Fibroblast of lung (primary cell): Measurements from ENCODE around the gene SDCCAG8. TPM values are rescaled to one million over a fixed set of nuclear protein-coding genes. Genes with fewer than 3 reads are reported as not detected.

ENCODE experiments used
- DNase-seq, 2 donors: peaks; one replicate each; pipeline versions ENCODE4 v3.0.0 to v3.0.0-alpha.2; 2010; ENCODE audit warnings: low read depth in 2 of 2
- H2AFZ ChIP-seq: 2 replicates; pipeline ENCODE4 v1.5.1; 2012; ENCODE audit warnings: low read length, control low read depth, inconsistent platforms
- H3K27ac ChIP-seq: 2 replicates; pipeline ENCODE4 v1.5.1; 2011; ENCODE audit warnings: low read length, control low read depth; ENCODE audit not compliant: insufficient read depth
- H3K27me3 ChIP-seq: 2 replicates; pipeline ENCODE4 v1.5.1; 2011; ENCODE audit warnings: mild to moderate bottlenecking, low read length; ENCODE audit not compliant: control insufficient read depth, insufficient read depth
- H3K36me3 ChIP-seq: 2 replicates; pipeline ENCODE4 v1.5.1; 2011; ENCODE audit warnings: low read length; ENCODE audit not compliant: control insufficient read depth, insufficient read depth
- H3K4me1 ChIP-seq: 2 replicates; pipeline ENCODE4 v1.5.1; 2011; ENCODE audit warnings: low read length; ENCODE audit not compliant: control insufficient read depth, insufficient read depth; ENCODE audit errors: extremely low read depth
- H3K4me2 ChIP-seq: 2 replicates; pipeline ENCODE4 v1.5.1; 2011; ENCODE audit warnings: low read length, control low read depth; ENCODE audit not compliant: insufficient read depth; ENCODE audit errors: extremely low read depth
- H3K4me3 ChIP-seq, 4 experiments: fragments of 200-600 bp in 1 of 4; sonication (generic) in 1 of 4; replicated peaks in 1 of 4; 2 replicates each; pipeline ENCODE4 v1.5.1; 2011 to 2016; ENCODE audit warnings: low read length in 4 of 4, low read depth in 3 of 4, mild to moderate bottlenecking in 3 of 4, control low read depth in 2 of 4, inconsistent platforms in 1 of 4, mixed read lengths in 1 of 4; ENCODE audit not compliant: insufficient read depth in 1 of 4; ENCODE audit errors: control extremely low read depth in 1 of 4
- H3K79me2 ChIP-seq: 2 replicates; pipeline ENCODE4 v1.5.1; 2012; ENCODE audit warnings: mild to moderate bottlenecking, low read length, inconsistent platforms; ENCODE audit not compliant: control insufficient read depth, insufficient read depth
- H3K9ac ChIP-seq: 2 replicates; pipeline ENCODE4 v1.5.1; 2011; ENCODE audit warnings: mild to moderate bottlenecking, low read length, control low read depth; ENCODE audit not compliant: insufficient read depth
- H3K9me3 ChIP-seq: 2 replicates; pipeline ENCODE4 v1.5.1; 2012; ENCODE audit warnings: low read depth, low read length; ENCODE audit not compliant: control insufficient read depth, insufficient read depth
- H4K20me1 ChIP-seq: 2 replicates; pipeline ENCODE4 v1.5.1; 2011; ENCODE audit warnings: low read length; ENCODE audit not compliant: control insufficient read depth, insufficient read depth; ENCODE audit errors: extremely low read depth
- EZH2 ChIP-seq: IDR thresholded peaks from 2 replicates; pipeline ENCODE4 v1.5.1; 2012; ENCODE audit warnings: low read length, control low read depth, mild to moderate bottlenecking; ENCODE audit errors: missing control alignments
- polyA plus RNA-seq, 2 donors: library from polyadenylated mRNA; depleted of rRNA in 1 of 2; stranded (reverse) in 1 of 2; unstranded in 1 of 2; fragments of >200 nt; gene quantifications; 2 replicates each; pipeline ENCODE4 v1.2.1, GENCODE V29; 2011 to 2012; ENCODE audit warnings: missing spikeins in 1 of 2
- total RNA-seq: library from RNA; depleted of rRNA; stranded (reverse); fragments of >200 nt; gene quantifications from 2 replicates; pipeline ENCODE4 v1.2.1, GENCODE V29; 2014
- TF ChIP-seq, protein P1 (sequence below), 2 donors: IDR thresholded peaks in 1 of 2; conservative IDR thresholded peaks in 1 of 2; 1 replicate in 1 of 2; 2 replicates in 1 of 2; pipeline ENCODE4 v1.5.1; 2011 to 2012; ENCODE audit warnings: low read length in 2 of 2, control low read depth in 1 of 2, inconsistent platforms in 1 of 2, low read depth in 1 of 2, mild to moderate bottlenecking in 1 of 2

The SDCCAG8 gene
- total and polyA plus RNA-seq, 2 donors (not counting 1 experiment from before 2014, with no cell fraction given), result 34.8 to 53.2 TPM

DNA sequence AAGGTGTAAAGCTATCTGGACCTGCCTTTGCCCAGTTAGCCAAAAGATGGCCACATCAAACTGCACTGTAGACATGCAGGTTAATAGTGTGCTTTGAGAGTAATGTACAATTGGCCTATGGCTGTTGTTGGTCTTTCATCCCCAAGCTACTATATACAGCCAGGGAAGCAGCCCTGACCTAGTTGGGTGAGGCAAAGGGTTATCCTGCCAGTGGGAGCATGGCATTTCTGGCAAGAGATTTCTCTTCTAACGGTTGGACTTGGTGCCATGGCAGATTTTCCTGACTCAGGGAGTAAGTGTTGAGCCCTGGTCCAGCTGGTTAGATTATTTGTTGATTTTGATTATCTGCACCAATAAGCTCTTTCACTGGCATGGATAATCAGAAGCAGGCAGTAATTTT, 119.8 kb downstream of the SDCCAG8 start:
- Histone ChIP-seq H4K20me1 (no peaks in the 10 kb centered on the region), H3K9ac (no peak overlapping the region), H3K4me3 (no peak overlapping the region), H3K36me3 (no peaks in the 10 kb centered on the region), H3K27me3 (no peaks in the 10 kb centered on the region), H3K9me3 (no peaks in the 10 kb centered on the region), H3K4me2 (no peak overlapping the region), H3K79me2 (no peaks in the 10 kb centered on the region), H3K27ac (no peak overlapping the region), H3K4me1 (no peaks in the 10 kb centered on the region), H2AFZ (no peak overlapping the region)
- no peak for DNase-seq
- TF ChIP-seq EZH2, result no peak
- TF ChIP-seq, protein P1, sequence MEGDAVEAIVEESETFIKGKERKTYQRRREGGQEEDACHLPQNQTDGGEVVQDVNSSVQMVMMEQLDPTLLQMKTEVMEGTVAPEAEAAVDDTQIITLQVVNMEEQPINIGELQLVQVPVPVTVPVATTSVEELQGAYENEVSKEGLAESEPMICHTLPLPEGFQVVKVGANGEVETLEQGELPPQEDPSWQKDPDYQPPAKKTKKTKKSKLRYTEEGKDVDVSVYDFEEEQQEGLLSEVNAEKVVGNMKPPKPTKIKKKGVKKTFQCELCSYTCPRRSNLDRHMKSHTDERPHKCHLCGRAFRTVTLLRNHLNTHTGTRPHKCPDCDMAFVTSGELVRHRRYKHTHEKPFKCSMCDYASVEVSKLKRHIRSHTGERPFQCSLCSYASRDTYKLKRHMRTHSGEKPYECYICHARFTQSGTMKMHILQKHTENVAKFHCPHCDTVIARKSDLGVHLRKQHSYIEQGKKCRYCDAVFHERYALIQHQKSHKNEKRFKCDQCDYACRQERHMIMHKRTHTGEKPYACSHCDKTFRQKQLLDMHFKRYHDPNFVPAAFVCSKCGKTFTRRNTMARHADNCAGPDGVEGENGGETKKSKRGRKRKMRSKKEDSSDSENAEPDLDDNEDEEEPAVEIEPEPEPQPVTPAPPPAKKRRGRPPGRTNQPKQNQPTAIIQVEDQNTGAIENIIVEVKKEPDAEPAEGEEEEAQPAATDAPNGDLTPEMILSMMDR (conservative IDR thresholded peaks at IDR 0.05 in 1 of 2, IDR thresholded peaks at IDR 0.05 in 1 of 2; ENCODE audit: low read depth in 1 of 2, low read length in 2 of 2), result no peak

DNA sequence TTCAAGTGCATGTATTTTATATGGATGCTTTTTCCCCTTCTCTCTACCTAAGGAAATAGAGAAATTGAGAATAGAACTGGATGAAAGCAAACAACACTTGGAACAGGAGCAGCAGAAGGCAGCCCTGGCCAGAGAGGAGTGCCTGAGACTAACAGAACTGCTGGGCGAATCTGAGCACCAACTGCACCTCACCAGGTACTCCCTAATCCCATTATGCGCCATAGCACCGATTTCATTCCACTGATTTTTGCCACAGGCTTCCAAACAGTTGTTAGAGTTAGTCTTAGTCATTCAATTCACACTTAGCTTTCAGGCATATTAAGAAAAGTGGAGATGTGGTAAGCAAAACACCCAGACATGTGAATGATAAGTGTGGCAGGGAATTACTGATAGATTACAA, 122.8 kb downstream of the SDCCAG8 start:
- Histone ChIP-seq H3K79me2 (no peaks in the 10 kb centered on the region), H3K4me2 (no peak overlapping the region), H3K9ac (no peak overlapping the region), H3K9me3 (no peaks in the 10 kb centered on the region), H3K36me3 (peaks cover 2% of the 10 kb centered on the region), H2AFZ (no peak overlapping the region), H3K4me1 (no peaks in the 10 kb centered on the region), H3K4me3 (no peak overlapping the region), H4K20me1 (no peaks in the 10 kb centered on the region), H3K27ac (no peak overlapping the region), H3K27me3 (no peaks in the 10 kb centered on the region)
- TF ChIP-seq EZH2, result no peak
- TF ChIP-seq, protein P1 (conservative IDR thresholded peaks at IDR 0.05 in 1 of 2, IDR thresholded peaks at IDR 0.05 in 1 of 2; ENCODE audit: low read depth in 1 of 2, low read length in 2 of 2), result no peak
- DNase-seq, result no peak

DNA sequence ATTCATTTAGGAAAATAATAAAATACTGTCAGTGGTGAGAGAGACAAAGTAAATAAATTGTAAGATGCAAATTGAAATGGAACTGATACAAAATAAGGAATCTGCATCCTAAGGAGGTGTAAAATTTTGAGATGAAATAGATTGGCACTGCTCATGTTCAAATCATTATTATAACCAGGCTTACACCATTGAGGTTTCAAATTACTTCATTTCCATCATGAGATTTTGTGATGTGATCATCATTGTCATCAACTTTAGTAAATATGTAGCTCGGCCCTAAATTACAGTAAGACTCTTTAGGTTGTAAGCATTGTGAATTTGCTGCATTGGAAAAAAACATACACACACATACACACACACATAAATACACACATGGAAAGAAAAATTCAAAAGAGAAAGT, 123.4 kb downstream of the SDCCAG8 start:
- Histone ChIP-seq H3K4me3 (no peak overlapping the region), H4K20me1 (no peaks in the 10 kb centered on the region), H3K4me2 (no peak overlapping the region), H3K27ac (no peak overlapping the region), H3K4me1 (no peaks in the 10 kb centered on the region), H2AFZ (no peak overlapping the region), H3K9me3 (no peaks in the 10 kb centered on the region), H3K9ac (no peak overlapping the region), H3K36me3 (peaks cover 2% of the 10 kb centered on the region), H3K27me3 (no peaks in the 10 kb centered on the region), H3K79me2 (no peaks in the 10 kb centered on the region)
- DNase-seq, result no peak
- TF ChIP-seq EZH2, result no peak
- TF ChIP-seq, protein P1 (conservative IDR thresholded peaks at IDR 0.05 in 1 of 2, IDR thresholded peaks at IDR 0.05 in 1 of 2; ENCODE audit: low read depth in 1 of 2, low read length in 2 of 2), result no peak
